Pancreas (tissue), 10 donors: ENCODE data around the gene EHBP1L1. TPM values are rescaled to one million over a fixed set of nuclear protein-coding genes. Genes with fewer than 3 reads are reported as not detected.
A peak's percentile ranks its signal among the peaks of the same experiment; 100 is the strongest.

Experiments used
- ATAC-seq, 4 donors: fragments of 200-7000 bp; cut with Tn5 transposase; one replicate each; pipeline versions ENCODE4 v1.8.0 to v1.9.1; 2020; ENCODE audit warnings: mild to moderate bottlenecking in 4 of 4, moderate library complexity in 4 of 4
- DNase-seq, 6 donors: peaks; one replicate each; pipeline ENCODE4 v3.0.0-alpha.2; 2020
- FAIRE-seq: peaks from 2 replicates; lab custom pipeline; 2012; peaks lifted over from hg19 to GRCh38; lab: Jason Lieb, UNC
- H3K27ac ChIP-seq, 4 donors: fragments of 200-600 bp; sonication (generic); 1 replicate in 3 of 4; 2 replicates in 1 of 4; pipeline versions ENCODE4 v1.5.0 to v1.8.0; 2020
- H3K27me3 ChIP-seq, 4 donors: fragments of 200-600 bp; one replicate each; pipeline ENCODE4 v1.8.0; 2021
- H3K36me3 ChIP-seq, 3 donors: fragments of 200-600 bp; sonication (generic) in 1 of 3; one replicate each; pipeline versions ENCODE4 v1.5.0 to v1.8.0; 2020 to 2021
- H3K4me1 ChIP-seq, 3 donors: fragments of 200-600 bp; one replicate each; pipeline ENCODE4 v1.8.0; 2021
- H3K4me3 ChIP-seq, 4 donors: fragments of 200-600 bp; sonication (generic) in 2 of 4; one replicate each; pipeline versions ENCODE4 v1.5.0 to v1.8.0; 2020 to 2021
- H3K9me3 ChIP-seq, 4 donors: fragments of 200-600 bp; one replicate each; pipeline ENCODE4 v1.8.0; 2021
- WGBS, 2 donors: extraction: QIAGEN DNeasy Blood & Tissue Kit; methylation state at CpG; one replicate each; pipeline ENCODE4 v1.1.7; 2013; 5-methylcytosine and 5-hydroxymethylcytosine counted together
- intact Hi-C, 3 donors: fragments of 100-400 bp; cut with DNase I; formaldehyde crosslinking; loops; one replicate each; pipeline versions ENCODE4 v1.11.1 to v1.14.2; 2022
- polyA plus RNA-seq, 2 donors: library from polyadenylated mRNA; stranded (reverse); fragments of 200-250 nt; gene quantifications; one replicate each; pipeline ENCODE4 v1.2.3, GENCODE V29; 2013
- total RNA-seq, 6 donors: library from RNA; stranded (reverse); fragmentation: NEBNext Ultra II Directional in 4 of 6; extraction: Animal tissue kit (Norgen Biotek cat#: 25700) in 4 of 6; gene quantifications; one replicate each; pipeline versions ENCODE4 v1.2.1 to v1.2.4, GENCODE V29; 2021 to 2023
- TF ChIP-seq, protein P1 (sequence below), 4 donors: fragments of 200-600 bp; sonication (generic) in 3 of 4; IDR thresholded peaks; one replicate each; pipeline versions ENCODE4 v1.5.0 to v1.8.0; 2021; ENCODE audit warnings: antibody characterized with exemption in 4 of 4
- donor health status: healthy with polysubstance abuse.
- donor health status: DM: no; HTN: no; CAD: no; lungs with moderate emphysema.
- donor health status: DM: no; HTN: no; CAD: no.
- donor health status: control.
- donor health status: control.
- donor health status: Bipolar disorder and iron deficiency.
- donor health status: DM: yes; HTN: yes; CAD: no.
- donor health status: DM: no; HTN: no; CAD: no.
- donor health status: DM: no; HTN: no; CAD: no.
- donor health status: DM: yes; HTN: yes; CAD: no.

EHBP1L1 gene
- total and polyA plus RNA-seq, 8 donors = 6.5 to 34.2 (median 14.6) TPM

DNA sequence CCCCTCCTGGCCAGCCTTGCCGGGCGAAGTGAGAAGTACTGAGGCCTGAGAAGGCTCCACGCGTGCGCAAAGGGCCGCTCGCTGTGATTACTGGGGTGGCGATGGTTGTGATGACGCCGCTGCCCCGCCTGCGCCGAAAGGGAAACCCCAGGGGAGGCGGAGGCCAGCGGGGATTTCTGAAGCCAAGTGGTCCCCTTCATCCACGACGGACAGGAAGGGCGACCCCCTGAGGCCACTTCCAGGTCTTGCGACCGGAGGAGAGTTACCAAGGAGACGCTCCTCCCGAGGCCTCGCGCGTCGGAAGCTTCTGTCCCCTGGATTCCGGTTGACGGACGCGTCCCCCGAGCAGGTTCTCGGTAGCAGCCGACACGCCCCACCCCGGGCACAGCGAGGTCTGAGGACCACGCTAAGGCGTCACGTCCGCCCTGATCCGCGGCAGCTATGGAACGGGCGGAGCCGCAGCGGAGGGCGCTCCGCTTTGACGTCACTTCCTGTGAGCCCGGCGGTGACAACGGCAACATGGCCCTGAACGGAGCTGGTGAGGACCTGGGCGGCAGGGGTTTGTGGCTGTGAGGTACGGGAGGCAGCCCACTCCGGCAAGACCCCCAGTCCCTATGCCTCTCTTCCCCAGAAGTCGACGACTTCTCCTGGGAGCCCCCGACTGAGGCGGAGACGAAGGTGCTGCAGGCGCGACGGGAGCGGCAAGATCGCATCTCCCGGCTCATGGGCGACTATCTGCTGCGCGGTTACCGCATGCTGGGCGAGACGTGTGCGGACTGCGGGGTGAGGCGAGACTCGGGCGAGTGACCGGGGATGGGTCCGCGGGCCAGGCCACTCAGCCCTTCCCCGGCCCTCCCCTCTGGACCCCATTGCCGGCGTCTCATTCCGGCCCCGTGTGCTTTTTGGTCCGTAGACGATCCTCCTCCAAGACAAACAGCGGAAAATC, 5.6 kb upstream of the EHBP1L1 start, which contains the start of gene ZNRD2:
TSS of gene ZNRD2 (plus strand) at position 505 of the 946 bp plus-strand sequence. CDS start at position 520, 15 bp downstream.
- Histone ChIP-seq H3K4me3 (peak within 1 kb of the TSS; percentile 71 to 88 (median 84)), H3K4me1 (peaks cover 26 to 39% (median 28%) of the 10 kb centered on the region in 3 donors), H3K27ac (peak within 1 kb of the TSS; percentile 77 to 96 (median 86)), H3K36me3 (no peaks in the 10 kb centered on the region), H3K27me3 (no peaks in the 10 kb centered on the region), H3K9me3 (no peaks in the 10 kb centered on the region)
- ATAC-seq (peak; percentile 69 to 85 (median 76)), DNase-seq (peak; percentile 95 to 99 (median 97)), FAIRE-seq (no peak)
- intact Hi-C loops = no loop called here
- TF ChIP-seq, protein P1, sequence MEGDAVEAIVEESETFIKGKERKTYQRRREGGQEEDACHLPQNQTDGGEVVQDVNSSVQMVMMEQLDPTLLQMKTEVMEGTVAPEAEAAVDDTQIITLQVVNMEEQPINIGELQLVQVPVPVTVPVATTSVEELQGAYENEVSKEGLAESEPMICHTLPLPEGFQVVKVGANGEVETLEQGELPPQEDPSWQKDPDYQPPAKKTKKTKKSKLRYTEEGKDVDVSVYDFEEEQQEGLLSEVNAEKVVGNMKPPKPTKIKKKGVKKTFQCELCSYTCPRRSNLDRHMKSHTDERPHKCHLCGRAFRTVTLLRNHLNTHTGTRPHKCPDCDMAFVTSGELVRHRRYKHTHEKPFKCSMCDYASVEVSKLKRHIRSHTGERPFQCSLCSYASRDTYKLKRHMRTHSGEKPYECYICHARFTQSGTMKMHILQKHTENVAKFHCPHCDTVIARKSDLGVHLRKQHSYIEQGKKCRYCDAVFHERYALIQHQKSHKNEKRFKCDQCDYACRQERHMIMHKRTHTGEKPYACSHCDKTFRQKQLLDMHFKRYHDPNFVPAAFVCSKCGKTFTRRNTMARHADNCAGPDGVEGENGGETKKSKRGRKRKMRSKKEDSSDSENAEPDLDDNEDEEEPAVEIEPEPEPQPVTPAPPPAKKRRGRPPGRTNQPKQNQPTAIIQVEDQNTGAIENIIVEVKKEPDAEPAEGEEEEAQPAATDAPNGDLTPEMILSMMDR (IDR thresholded peaks at IDR 0.05) = peak in 3 of 4 donors; percentile 21 to 35 (median 33)
- 0% methylated on average over 88 to 89 of the region's 89 CpGs for WGBS, 2 donors

DNA sequence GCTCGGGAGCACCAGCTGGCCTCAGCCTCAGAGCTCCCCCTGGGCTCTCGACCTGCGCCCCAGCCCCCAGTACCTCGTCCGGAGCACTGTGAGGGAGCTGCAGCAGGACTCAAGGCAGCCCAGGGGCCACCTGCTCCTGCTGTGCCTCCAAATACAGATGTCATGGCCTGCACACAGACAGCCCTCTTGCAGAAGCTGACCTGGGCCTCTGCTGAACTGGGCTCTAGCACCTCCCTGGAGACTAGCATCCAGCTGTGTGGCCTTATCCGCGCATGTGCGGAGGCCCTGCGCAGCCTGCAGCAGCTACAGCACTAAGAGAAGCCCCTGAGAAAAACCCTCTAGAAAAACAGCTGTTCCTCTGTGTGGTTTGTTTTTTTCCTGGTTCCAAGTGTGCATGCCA, 4.4 kb upstream of the EHBP1L1 start:
- intact Hi-C loops = no loop called here
- TF ChIP-seq, protein P1 (IDR thresholded peaks at IDR 0.05) = no peak
- Histone ChIP-seq H3K9me3 (no peaks in the 10 kb centered on the region), H3K4me1 (peaks cover 26 to 42% (median 28%) of the 10 kb centered on the region in 3 donors), H3K36me3 (no peaks in the 10 kb centered on the region), H3K27ac (peak overlapping the region; percentile 53 to 85 (median 72)), H3K27me3 (no peaks in the 10 kb centered on the region), H3K4me3 (peak overlapping the region; percentile 71 to 88 (median 84))
- peak in 2 of 6 donors; percentile 55 to 65 for DNase-seq
- FAIRE-seq = no peak
- no peak for ATAC-seq
- WGBS, 2 donors = 35 to 45% methylated on average over 7 to 9 of the region's 9 CpGs

DNA sequence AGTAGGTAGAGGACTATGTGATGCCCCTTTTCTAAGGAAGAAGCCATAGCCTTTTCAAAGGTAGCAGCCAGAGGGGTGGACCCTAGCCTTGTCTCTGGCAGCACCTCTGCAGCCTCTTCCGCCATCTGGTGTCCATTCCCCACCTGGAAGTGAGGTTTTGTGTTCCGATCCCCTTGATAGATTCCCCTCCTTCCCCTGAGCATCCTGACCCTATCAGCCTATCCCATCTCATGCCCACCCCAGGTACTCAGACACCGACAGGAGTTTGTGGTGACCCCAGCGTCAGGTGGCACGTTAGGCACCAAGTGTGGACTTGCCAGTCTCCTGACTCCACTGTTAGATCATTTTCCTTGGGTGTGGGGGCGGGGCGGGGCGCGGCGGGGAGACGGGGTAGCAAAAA, 3.9 kb upstream of the EHBP1L1 start:
- DNase-seq (no peak), FAIRE-seq (no peak), ATAC-seq (peak in 1 of 4 donors; percentile 5)
- Histone ChIP-seq H3K4me1 (peaks cover 26 to 47% (median 28%) of the 10 kb centered on the region in 3 donors), H3K27me3 (no peaks in the 10 kb centered on the region), H3K36me3 (no peaks in the 10 kb centered on the region), H3K9me3 (no peaks in the 10 kb centered on the region), H3K4me3 (peak overlapping the region; percentile 42 to 88 (median 72)), H3K27ac (peak overlapping the region; percentile 40 to 74 (median 62))
- 3 to 4% methylated on average over 11 of the region's 11 CpGs for WGBS, 2 donors
- intact Hi-C loops = no loop called here
- TF ChIP-seq, protein P1 (IDR thresholded peaks at IDR 0.05) = peak in 1 of 4 donors; percentile 10

DNA sequence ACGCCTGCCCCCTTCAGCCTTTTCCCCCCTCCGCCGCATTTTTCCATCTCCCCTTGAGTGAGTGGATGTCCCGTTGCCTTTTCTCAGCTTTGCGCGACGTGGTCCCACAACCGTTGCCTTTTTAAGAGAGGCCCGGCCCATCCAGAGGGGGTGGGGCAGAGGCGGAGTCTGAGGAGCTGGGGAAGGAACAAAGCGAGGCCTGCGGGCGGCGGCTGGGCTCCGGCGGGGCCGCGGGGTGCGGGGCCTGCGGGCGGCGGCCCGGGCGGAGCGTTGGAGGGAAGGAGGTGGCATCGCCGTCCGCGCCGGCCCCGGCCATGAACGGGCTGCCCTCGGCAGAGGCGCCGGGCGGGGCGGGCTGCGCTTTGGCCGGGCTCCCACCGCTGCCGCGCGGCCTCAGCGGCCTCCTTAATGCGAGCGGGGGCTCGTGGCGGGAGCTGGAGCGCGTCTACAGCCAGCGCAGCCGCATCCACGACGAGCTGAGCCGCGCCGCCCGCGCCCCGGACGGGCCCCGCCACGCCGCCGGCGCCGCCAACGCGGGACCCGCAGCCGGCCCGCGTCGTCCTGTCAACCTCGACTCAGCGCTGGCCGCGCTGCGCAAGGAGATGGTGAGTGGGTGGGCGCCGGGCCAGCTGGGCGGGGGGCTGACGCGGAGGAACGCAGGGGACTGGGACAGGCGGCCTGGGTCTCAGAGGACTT, 3.3 kb upstream of the EHBP1L1 start, which contains the start of gene FAM89B:
TSS of gene FAM89B (plus strand) at position 183 of the 696 bp plus-strand sequence. CDS start at position 315, 132 bp downstream.
- 0 to 1% methylated on average over 51 to 86 of the region's 86 CpGs for WGBS, 2 donors
- Histone ChIP-seq H3K9me3 (no peaks in the 10 kb centered on the region), H3K4me3 (peak within 1 kb of the TSS; percentile 71 to 88 (median 84)), H3K36me3 (no peaks in the 10 kb centered on the region), H3K27ac (peak within 1 kb of the TSS; percentile 53 to 86 (median 80)), H3K4me1 (peaks cover 26 to 47% (median 28%) of the 10 kb centered on the region in 3 donors), H3K27me3 (no peaks in the 10 kb centered on the region)
- TF ChIP-seq, protein P1 (IDR thresholded peaks at IDR 0.05) = no peak
- intact Hi-C loops = no loop called here
- ATAC-seq (peak; percentile 25 to 46 (median 37)), FAIRE-seq (no peak), DNase-seq (peak; percentile 89 to 95 (median 92))
